ENCODE results near the gene SYCE3.
A peak's percentile ranks its signal among the peaks of the same experiment; 100 is the strongest.

The SYCE3 gene

DNA sequence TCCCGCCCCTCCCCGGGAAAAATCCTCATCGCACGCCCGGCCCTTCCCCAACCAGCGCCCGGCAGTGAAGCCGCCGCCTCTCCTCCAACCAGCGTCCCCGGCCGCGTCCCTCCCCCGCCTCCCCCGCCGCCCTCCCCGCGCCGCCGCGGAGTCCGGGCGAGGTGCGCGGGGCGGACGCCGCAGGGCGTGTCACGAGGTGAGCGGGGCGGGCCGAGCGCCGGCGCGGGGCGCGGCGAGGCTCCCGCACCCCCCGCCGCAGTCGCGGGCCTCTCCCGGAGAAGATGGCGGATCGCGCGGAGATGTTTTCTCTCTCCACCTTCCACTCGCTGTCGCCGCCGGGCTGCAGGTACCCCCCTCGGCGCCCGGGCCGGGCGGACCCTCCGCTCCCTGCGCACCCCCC is 37.8 kb upstream of the SYCE3 start, which contains the start of gene MAPK8IP2:
Gene MAPK8IP2, plus strand, starts transcription at position 256 of the 400 bp plus-strand sequence. Its CDS starts 26 bp downstream, at position 282.
- DNase-seq (ENCODE audit: low spot score): no peak

DNA sequence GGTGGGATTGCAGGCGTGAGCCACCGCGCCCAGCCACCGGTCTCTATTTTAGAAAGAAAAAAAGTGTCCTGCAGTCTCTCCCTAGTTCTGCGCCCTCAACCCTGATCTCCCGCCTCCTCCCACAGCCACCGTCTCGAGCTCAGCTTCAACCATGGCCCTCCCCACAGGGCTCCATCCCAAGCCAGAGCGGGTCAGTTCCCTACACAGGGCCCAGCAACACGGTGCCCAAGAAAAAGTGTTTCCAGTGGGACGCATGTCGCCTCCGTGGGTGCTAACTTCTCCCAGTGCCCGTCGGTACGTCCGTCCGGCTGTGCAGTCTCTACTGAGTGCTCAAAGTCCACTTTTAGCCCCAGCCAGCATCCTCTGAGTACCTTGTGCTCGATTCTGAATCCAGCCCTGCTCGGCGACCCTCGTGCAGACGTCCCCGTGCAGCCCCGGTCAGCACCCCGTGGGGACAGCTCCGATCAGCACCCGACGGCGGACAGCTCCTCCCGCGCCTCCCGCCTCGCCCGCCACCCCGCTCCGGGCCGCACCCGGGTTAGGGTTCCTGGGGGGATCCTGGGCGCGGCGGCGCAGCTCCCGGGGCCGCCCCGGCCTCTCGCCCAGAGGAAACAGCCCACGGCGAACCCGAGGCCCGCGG is 37.2 kb upstream of the SYCE3 start:
- DNase-seq (ENCODE audit: low spot score): peak; percentile 28

- no peak for DNase-seq (ENCODE audit: low spot score)
These were observed 34.4 kb upstream of the SYCE3 start for GRCh38 chr22:50597097-50597496.

DNA sequence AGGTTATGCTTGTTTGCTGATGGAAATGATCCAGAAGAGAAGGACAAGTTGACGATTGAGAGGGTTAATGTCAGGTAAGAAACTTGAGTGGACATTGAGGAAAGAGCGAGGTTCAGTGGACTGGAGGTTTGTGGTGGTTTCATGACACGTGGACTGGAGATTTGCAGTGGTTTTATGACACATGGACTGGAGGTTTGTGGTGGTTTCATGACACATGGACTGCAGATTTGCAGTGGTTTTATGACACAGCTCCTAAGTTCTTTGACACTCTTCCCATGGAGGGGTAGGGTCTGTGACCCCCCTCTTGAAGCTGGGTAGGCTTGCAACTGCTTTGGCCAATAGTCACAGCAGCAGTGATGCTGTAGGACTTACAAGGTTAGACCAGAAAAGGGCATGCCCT is 32.5 kb upstream of the SYCE3 start:
- DNase-seq (ENCODE audit: low spot score): no peak

DNA sequence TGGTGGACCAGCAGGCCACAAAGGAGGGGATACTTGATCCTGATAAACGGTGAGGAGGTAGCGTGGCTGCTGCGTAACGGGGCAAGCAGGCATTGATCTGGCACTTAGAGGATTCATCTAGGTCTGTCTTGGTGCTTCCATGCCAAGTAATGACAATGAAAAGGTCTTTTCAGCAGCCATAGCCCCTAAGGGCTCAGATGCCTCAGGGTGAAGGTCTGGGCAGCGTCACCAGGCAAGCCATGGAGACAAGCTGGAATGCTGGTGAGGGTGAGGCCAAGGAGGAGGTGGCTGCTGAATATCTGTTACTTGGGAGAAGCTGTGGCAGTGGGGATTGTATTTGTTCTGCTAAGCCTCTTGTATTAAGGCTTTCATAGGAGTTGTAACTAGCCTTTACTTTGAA is 24.7 kb upstream of the SYCE3 start:
- DNase-seq (ENCODE audit: low spot score): no peak

- no peak for DNase-seq (ENCODE audit: low spot score)
These were observed 23.7 kb upstream of the SYCE3 start for GRCh38 chr22:50586416-50586815.

DNA sequence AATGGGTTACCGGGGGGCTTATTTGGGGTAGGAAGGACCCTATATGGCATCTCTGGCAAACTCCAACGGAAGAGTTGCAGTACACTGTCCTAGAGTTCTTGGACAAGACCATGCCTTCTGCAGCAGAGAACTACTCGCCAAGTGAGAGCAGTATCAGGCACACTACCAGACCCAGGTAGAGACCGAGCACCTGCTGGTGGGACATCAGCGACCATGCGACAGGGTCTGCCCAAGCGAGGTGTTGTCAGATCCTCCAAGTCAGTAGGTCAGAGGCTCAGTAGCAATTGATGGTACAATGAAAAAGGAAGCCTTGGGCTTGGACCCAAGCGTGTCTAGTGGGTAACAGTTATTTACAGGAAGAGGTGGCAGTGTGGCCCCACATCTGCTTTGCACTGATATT is 23.1 kb upstream of the SYCE3 start:
- DNase-seq (ENCODE audit: low spot score): no peak

GRCh38 chr22:50585238-50585637 is 22.5 kb upstream of the SYCE3 start:
- DNase-seq (ENCODE audit: low spot score): no peak

- DNase-seq (ENCODE audit: low spot score): no peak
These were observed 21.7 kb upstream of the SYCE3 start for GRCh38 chr22:50584106-50585096.

GRCh38 chr22:50583294-50583861 is 20.7 kb upstream of the SYCE3 start:
- no peak for DNase-seq (ENCODE audit: low spot score)

GRCh38 chr22:50582493-50583293 is 20.0 kb upstream of the SYCE3 start, which contains the start of gene CHKB:
Gene CHKB, minus strand, starts transcription at chr22:50582849. Its CDS starts 68 bp downstream, at chr22:50582781.
- DNase-seq (ENCODE audit: low spot score): peak; percentile 97

DNA sequence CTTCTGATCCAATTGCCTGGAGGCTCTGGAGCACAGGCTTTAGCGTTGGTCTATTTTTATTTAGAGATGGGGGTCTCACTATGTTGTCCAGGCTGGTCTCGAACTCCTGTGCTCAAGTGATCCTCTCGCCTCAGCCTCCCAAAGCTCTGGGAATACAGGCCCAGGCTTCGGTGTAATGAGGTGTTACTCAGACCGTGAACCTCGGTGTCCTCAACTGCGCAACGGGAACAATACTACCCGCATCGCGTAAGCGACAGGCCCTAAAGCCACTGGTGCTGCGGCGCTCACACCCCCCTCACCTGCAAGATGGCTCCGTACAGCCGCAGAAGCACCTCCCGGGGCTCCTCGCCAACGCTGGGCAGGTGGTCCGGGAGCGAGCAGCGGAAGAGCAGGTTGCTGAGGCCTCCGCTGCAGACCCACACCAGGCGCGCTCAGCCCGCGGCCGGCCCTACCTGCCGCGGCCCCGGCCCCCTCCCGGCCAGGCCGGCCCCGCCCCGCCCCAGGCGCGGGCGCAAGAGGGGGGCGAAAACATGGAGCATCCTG is 19.3 kb upstream of the SYCE3 start:
- DNase-seq (ENCODE audit: low spot score): peak; percentile 36

GRCh38 chr22:50581031-50581949 is 18.6 kb upstream of the SYCE3 start:
- DNase-seq (ENCODE audit: low spot score): no peak

- DNase-seq (ENCODE audit: low spot score): no peak
These were observed 17.0 kb upstream of the SYCE3 start for GRCh38 chr22:50579752-50580151.

DNA sequence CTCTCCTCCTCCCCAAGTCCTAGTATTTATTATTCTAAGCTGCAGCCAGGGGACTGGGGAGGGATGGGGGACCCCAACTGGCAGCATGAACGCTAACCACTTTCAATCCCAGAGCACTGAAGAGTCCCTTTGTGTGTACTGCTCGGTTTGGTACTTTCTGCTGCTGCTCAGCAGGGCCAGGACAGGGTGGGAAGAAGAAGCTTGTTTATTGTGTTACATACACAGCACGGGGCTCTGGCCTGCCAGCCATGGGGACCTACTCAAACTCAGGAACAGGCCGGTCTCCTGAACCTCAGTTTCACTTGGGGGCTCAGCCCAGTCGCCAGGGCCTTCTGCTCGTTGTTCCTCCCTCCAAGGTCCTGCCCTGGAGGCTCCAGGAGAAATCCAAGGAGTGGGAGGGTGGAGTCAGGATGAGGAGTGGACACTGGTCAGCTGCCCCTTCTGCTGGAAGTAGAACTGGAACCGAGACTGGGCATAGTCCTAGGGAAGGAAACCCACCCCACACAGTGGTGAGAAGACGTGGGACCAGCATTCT is 16.1 kb upstream of the SYCE3 start:
- DNase-seq (ENCODE audit: low spot score): no peak

DNA sequence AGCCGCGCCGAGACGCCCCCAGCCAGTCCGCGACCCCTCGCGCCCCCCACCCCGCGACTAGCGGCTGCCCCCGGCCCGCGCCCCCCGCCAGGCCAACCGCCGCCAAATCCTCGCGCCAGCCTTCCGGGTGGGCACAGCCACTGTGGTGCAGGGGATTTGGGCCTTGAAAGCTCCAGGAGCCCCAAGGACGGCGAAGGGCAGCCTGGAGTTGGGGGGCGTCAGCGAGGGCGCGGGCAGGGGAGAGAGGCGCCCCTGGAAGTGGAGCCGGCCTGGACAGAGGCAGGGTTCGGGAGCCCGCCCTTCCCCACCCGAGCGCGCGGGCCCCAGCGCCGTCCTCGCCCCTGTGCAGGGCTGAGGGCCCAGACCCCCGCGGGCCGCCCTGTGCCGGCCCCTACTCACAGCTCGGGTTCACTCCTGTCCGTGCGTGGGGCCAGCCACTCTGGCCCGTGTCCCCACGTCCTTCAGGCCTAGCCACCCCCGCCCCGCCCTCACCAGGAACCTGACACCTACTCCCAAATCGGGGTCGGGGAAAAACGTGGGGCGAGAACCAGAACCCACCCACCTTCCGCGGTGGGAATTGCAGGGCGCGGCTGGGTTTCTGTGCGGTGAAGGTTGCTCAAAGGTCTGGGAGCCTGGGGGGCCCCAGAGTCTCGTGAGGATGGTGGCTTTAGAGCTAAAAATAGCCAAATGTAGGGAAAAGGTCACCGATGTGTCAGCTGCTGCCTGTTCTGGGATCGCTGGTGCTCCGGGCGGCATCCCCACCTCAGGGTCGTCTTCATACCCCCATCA is 15.5 kb upstream of the SYCE3 start, which contains the start of gene CPT1B:
Gene CPT1B, minus strand, starts transcription at position 441 of the 789 bp plus-strand sequence. CDS start 512 bp downstream, outside the sequence.
- no peak for DNase-seq (ENCODE audit: low spot score)

- no peak for DNase-seq (ENCODE audit: low spot score)
These were observed 14.9 kb upstream of the SYCE3 start for GRCh38 chr22:50577697-50577986.

DNA sequence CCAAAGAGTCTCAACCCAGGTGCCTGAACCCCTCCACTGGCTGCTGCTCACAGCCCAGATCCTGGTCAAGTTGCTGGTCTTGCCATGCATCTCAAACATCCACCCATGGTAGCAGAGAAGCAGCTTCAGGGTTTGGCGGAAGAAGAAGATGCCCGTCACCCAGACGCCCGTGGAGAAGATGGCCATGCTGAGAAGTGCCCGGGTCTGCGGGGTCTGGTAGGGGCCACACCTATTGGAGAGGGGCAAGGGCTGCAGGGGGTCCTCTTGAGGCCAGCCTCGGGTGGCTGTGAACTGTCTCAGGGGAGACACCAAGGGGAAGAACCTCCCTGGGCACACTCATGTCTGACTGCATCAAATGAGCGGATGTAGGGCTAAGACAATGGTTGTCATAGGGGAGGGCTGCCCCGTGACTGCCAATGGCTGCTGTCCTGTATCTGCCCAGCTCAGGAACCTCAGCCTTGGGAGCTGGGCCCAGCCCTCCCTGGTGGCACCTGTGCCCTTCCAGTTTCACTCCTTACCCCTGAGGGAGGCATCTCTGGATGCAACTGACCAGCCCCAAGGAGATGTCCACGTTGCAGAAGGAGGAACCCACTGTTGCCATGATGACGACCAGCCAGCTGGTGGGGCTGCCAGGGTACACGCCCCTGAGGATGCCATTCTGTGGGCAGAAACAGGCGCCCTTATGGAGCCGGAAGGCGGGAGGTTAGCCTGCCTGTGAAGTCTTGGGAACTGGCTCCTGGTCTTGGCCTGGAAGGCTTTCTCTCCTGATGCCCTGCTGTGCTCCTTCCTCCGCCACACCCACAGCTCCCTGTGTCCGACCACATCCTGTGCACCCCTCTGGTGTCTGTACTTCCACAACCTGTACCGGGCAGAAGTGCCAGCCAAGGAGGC is 14.3 kb upstream of the SYCE3 start:
- no peak for DNase-seq (ENCODE audit: low spot score)
